Measurements from ENCODE around the gene VPS13D. TPM values are rescaled to one million over a fixed set of nuclear protein-coding genes. Genes with fewer than 3 reads are reported as not detected.

The VPS13D gene
- total RNA-seq, 1 experiment from 2014 or later: 29.0 TPM

GRCh38 chr1:12555411-12556367, 325.9 kb downstream of the VPS13D start:
- Mint-ChIP-seq H3K9me3 (peaks cover 18% of the 10 kb centered on the region), H3K4me1 (peaks cover 13% of the 10 kb centered on the region), H3K27ac (no peak overlapping the region), H3K27me3 (ENCODE audit: low read depth) (no peaks in the 10 kb centered on the region; the same call in 1 of the 2 replicates), H3K4me3 (no peak overlapping the region), H3K36me3 (peaks cover 6% of the 10 kb centered on the region)
- CTCF ChIA-PET: interaction anchor here (1.1 kb wide), 1 partner anchor 281 kb away, joined by 4 read pairs; no protein-coding TSS in a partner anchor
- POLR2A ChIA-PET: interaction anchor here (1.4 kb wide), 1 partner anchor 40 kb away, joined by 5 read pairs; no protein-coding TSS in a partner anchor
- TF ChIP-seq TEAD1 (CRISPR knock-in tag; IDR thresholded peaks at IDR 0.05): no peak
- no peak for TF ChIP-seq ZNF416 (CRISPR knock-in tag; IDR thresholded peaks at IDR 0.05)
- TF ChIP-seq NFE2L1 (CRISPR knock-in tag; IDR thresholded peaks at IDR 0.05): no peak
- TF ChIP-seq AFF4 (CRISPR knock-in tag; IDR thresholded peaks at IDR 0.05; ENCODE audit: borderline replicate concordance): no peak
- TF ChIP-seq NR2C2 (CRISPR knock-in tag; IDR thresholded peaks at IDR 0.05): no peak
- TF ChIP-seq KAT7 (CRISPR knock-in tag; IDR thresholded peaks at IDR 0.05; ENCODE audit: borderline replicate concordance): no peak
- no peak for TF ChIP-seq FOXP1 (CRISPR knock-in tag; IDR thresholded peaks at IDR 0.05; ENCODE audit: borderline replicate concordance)
- TF ChIP-seq CREB1 (CRISPR knock-in tag; IDR thresholded peaks at IDR 0.05): no peak
- no peak for TF ChIP-seq ESRRA (CRISPR knock-in tag; IDR thresholded peaks at IDR 0.05; ENCODE audit: borderline replicate concordance)
- TF ChIP-seq ATF2 (CRISPR knock-in tag; IDR thresholded peaks at IDR 0.05; ENCODE audit: borderline replicate concordance, low read depth): no peak
- no peak for TF ChIP-seq AR (CRISPR knock-in tag; IDR thresholded peaks at IDR 0.05)
- no peak for TF ChIP-seq IRF1 (CRISPR knock-in tag; IDR thresholded peaks at IDR 0.05)
- no peak for TF ChIP-seq ZNF423 (CRISPR knock-in tag; IDR thresholded peaks at IDR 0.05)
- TF ChIP-seq ZNF671 (CRISPR knock-in tag; IDR thresholded peaks at IDR 0.05): no peak
- DNase-seq (ENCODE audit: low spot score) (no peak), ATAC-seq (no peak)

- ChIA-PET POLR2A (interaction anchor here (1.4 kb wide), 1 partner anchor 39 kb away, joined by 5 read pairs; no protein-coding TSS in a partner anchor), CTCF (interaction anchor here (1.1 kb wide), 1 partner anchor 281 kb away, joined by 4 read pairs; no protein-coding TSS in a partner anchor)
- Mint-ChIP-seq H3K27ac (peak overlapping the region; percentile 74; the same call in 1 of the 2 replicates), H3K27me3 (ENCODE audit: low read depth) (no peaks in the 10 kb centered on the region; the same call in 1 of the 2 replicates), H3K4me3 (no peak overlapping the region), H3K36me3 (peaks cover 6% of the 10 kb centered on the region), H3K9me3 (peaks cover 18% of the 10 kb centered on the region), H3K4me1 (peaks cover 13% of the 10 kb centered on the region)
- ATAC-seq (peak; percentile 60), DNase-seq (ENCODE audit: low spot score) (no peak)
- TF ChIP-seq ZNF532 (CRISPR knock-in tag; IDR thresholded peaks at IDR 0.05; ENCODE audit: borderline replicate concordance) (no peak), ZSCAN18 (CRISPR knock-in tag; IDR thresholded peaks at IDR 0.05) (no peak), TEAD1 (CRISPR knock-in tag; IDR thresholded peaks at IDR 0.05) (no peak), CREM (CRISPR knock-in tag; IDR thresholded peaks at IDR 0.05) (no peak)
These were observed 326.6 kb downstream of the VPS13D start for GRCh38 chr1:12556368-12556930.

Measured in WTC11 (cell line).